OCI-LY3 (cell line): ENCODE data around the gene BBS1.

Experiments used
- EZH2phosphoT487 ChIP-seq: fragments of 200-600 bp; shearing (Covaris generic); IDR thresholded peaks from 2 replicates; pipeline ENCODE4 v1.6.1; 2018; ENCODE audit warnings: antibody characterized with exemption, mixed run types, low read depth
- TF ChIP-seq, protein P1 (sequence below): fragments of 200-600, 300-600 bp; sonication (generic); IDR thresholded peaks from 2 replicates; pipeline ENCODE4 v1.5.1; 2014; ENCODE audit warnings: antibody characterized with exemption, low read length, low read depth

DNA sequence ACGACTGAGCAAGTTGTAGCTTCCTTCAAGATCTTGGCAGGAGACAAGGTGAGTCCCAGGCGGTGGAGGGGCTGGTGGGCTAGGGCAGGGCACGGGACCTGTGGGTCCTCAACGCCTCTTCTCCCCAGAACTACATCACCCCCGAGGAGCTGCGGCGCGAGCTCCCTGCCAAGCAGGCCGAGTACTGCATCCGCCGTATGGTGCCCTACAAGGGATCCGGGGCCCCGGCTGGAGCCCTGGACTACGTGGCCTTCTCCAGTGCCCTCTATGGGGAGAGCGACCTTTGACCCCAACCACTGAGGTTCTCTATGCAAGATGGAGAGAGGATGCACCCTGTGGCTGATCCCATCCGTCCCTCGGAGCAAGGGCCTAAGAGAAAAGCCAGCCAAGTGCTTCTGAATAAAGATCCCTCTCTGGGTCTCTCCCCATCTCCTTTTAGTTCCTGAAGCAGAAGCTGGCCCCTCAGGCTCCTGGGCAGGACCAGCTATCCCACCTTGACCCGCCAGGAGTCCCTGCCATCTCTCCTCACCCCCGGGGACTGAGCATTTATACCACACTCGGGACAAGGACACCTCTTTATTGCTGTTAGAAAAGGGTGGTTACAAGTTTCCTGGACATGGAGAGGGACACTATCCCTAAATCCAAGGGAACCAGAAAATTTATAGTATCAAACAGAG is 52.6 kb downstream of the BBS1 start:
- TF ChIP-seq, protein P1, sequence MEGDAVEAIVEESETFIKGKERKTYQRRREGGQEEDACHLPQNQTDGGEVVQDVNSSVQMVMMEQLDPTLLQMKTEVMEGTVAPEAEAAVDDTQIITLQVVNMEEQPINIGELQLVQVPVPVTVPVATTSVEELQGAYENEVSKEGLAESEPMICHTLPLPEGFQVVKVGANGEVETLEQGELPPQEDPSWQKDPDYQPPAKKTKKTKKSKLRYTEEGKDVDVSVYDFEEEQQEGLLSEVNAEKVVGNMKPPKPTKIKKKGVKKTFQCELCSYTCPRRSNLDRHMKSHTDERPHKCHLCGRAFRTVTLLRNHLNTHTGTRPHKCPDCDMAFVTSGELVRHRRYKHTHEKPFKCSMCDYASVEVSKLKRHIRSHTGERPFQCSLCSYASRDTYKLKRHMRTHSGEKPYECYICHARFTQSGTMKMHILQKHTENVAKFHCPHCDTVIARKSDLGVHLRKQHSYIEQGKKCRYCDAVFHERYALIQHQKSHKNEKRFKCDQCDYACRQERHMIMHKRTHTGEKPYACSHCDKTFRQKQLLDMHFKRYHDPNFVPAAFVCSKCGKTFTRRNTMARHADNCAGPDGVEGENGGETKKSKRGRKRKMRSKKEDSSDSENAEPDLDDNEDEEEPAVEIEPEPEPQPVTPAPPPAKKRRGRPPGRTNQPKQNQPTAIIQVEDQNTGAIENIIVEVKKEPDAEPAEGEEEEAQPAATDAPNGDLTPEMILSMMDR: no peak
- TF ChIP-seq EZH2phosphoT487: no peak
